ENCODE results near the gene SPDYE17.
"Not testable (repeated sequence)": the region's sequence is repeated elsewhere in the genome, so short reads cannot be mapped to it uniquely, and the experiment has no call there.

Gene SPDYE17

DNA sequence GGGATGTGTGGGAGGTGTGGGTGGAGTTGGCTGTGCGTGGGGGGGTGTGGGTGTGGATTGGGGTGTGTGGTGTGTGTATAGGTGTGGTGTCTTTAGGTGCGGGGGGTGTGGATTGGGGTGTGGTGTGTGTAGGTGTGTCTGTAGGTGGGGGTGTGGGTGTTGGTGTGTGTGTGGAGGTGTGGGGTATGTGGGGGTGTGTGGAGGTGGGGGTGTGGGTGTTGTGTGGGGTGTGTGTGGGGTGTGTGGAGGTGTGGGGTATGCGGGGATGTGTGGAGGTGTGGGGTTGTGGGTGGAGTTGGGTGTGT is 33.9 kb downstream of the SPDYE17 start:
- no peak for DNase-seq

GRCh38 chr7:76997381-76998284 is 34.5 kb downstream of the SPDYE17 start:
- DNase-seq, result no peak

DNA sequence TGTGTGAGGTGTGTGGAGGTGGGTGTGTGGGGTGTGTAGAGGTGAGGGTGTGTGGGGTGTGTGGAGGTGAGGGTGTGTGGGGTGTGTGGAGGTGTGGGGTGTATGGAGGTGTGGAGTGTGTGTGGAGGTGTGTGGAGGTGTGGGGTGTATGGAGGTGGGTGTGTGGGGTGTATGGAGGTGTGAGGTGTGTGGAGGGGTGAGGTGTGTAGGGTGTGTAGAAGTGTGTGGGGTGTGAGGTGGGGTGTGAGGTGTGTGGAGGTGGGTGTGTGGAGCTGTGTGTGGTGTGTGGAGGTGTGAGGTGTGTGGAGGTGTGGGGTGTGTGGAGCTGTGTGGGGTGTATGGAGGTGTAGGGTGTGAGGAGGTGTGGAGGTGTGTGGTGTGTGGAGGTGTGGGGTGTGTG is 35.2 kb downstream of the SPDYE17 start:
- not testable (repeated sequence) for DNase-seq

GRCh38 chr7:76994286-76994685 is 37.9 kb downstream of the SPDYE17 start:
- DNase-seq, result not testable (repeated sequence)

- DNase-seq, result not testable (repeated sequence)
These were observed 38.3 kb downstream of the SPDYE17 start for GRCh38 chr7:76993831-76994230.

DNA sequence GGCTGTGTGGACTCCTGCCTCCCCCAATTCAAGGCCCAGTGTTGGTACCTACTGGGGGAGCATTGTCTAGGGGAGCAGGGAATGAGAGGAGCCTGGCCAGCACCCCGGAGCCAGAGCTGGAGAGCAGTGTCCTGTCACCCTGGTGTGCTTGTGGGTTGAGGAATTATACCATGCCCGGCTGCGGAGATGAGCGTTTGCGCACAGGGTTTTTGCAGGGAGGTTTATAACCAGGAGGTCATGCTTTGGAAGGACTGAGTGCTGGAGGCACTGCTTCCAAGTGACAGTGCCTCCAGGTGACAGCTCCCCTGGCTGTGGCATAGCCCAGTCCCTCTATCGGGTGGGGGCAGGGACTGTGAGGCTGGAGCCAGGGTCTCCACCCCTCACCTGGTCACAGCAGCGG is 39.3 kb downstream of the SPDYE17 start:
- DNase-seq, result not testable (repeated sequence)

GRCh38 chr7:76992204-76992603 is 40.0 kb downstream of the SPDYE17 start:
- not testable (repeated sequence) for DNase-seq

DNA sequence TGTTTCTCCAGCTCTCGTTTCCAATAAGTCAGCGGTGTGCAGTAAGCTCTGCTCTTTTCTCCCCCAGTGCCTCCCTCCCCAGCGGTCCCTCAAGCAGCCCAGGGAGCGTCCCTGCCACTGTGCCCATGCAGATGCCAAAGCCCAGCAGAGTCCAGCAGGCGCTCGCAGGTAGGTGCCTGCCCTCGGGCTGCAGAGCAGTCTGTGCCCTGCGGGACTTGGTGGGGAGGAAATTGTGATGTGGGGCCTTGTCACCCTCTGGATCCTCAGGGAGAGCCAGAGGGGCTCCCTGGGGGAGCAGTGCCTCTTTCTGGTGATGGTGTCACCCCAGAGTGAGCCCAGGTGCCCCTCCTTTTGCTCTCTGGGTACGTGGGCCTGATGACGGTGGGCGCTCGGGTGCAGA is 42.0 kb downstream of the SPDYE17 start:
- DNase-seq, result not testable (repeated sequence)

GRCh38 chr7:76985924-76986717 is 46.0 kb downstream of the SPDYE17 start:
- DNase-seq, result not testable (repeated sequence)

DNA sequence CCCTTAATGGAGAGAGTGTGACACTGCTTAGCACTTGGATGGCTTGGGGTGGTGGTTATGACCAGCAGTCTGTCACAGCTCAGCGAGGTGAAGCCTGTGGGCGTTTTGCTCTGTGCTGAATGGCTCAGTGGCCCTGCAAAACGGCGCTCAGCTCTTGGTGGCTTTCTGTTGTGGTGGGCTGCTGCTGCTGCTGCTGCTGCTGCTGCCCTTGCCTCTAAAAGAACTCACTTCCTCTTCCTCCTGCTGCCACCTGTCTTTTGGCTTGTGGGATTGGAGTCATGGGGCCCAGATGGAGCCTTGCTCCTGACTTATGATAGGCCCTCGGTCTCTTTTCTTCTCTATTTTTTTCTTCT is 47.4 kb downstream of the SPDYE17 start:
- not testable (repeated sequence) for DNase-seq

DNA sequence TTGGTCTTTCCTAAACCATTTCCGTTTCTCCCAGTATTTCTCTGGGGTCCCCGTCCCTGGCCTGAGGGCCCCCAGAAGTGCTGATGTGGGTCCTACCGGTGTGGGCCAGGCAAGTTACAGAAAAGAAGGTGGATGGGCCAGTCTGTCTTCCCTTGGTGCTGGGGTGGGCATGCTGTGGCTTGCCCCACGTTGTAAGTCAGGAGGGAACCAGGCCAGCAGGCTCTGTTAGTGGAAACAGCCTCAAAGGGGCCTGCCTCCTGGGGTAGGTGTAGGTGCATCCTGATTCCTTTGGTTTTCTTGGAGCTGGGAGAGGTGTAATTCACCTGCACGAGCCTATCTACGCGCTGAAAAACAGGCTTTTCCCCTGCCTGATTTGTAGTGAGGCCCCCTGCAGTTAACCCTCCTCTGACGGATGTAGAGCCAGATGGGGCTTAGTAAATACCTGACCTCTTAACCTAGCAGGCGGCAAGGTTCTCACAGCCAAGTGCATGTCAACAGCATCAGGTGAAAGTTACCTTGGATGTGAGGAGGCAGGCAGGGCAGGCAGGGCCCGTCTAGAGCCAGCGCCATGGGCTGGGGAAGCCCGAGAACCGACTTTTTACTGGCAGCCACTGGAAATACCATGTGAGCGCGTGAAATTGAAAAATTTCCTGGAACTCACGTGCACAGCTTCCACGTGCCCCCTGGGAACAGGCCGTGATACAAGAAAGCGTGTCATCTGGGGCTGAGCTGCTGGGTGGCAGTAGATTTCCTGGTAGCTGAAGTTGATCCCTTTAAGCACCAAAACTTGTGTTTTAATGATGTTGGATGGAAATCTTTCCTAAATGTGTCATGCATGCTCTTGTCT is 48.0 kb downstream of the SPDYE17 start:
- not testable (repeated sequence) for DNase-seq

- not testable (repeated sequence) for DNase-seq
These were observed 48.8 kb downstream of the SPDYE17 start for GRCh38 chr7:76983333-76983732.

GRCh38 chr7:76982501-76982900 is 49.7 kb downstream of the SPDYE17 start:
- DNase-seq, result not testable (repeated sequence)

DNA sequence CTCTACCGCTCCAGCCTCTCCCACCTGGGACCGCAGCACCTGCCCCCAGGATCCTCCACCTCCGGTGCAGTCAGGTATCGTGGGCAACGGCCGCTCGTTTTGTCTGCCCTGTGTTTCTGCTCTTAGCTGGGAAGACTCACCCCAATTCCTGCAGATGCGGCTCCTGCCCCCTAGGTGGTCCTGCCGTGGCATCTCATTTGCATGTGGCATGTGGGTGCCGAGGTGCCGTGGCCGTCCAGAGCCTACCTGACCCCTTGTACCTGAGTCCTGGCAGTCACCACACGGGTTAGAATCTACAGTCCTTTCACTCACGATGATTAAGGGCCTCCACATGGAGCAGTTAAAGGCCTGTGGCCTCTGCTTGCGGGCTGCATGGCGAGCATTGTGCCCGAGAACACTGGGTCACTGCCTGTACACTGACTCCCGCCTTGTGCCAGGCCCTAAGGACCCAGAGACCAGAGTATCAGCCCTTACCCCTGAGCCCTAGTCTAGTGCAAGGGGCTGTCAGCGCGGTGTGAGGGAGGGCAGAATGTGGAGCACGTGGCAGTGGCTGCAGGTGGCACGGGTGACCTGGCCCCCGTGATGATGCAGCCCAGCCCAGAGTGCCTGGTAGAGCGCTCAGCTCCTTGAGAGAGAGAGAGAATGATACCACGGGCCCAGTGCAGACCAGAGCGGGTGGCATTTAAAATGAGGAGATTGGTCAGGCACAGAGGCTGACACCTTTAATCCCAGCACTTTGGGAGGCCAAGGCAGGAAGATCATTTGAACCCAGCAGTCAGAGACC is 50.8 kb downstream of the SPDYE17 start:
- not testable (repeated sequence) for DNase-seq

DNA sequence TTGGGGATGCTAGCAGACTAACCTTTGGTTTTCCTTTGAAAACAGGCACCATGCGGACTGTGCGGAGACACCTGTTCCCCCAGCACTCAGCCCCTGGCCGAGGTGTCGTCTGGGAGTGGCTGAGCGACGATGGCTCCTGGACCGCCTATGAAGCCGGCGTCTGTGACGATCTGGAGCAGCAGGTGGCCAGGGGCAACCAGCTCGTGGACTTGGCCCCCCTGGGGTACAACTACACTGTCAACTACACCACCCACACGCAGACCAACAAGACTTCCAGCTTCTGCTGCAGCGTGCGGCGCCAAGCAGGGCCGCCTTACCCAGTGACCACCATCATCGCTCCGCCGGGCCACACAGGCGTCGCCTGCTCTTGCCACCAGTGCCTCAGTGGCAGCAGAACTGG is 51.6 kb downstream of the SPDYE17 start:
- not testable (repeated sequence) for DNase-seq

DNA sequence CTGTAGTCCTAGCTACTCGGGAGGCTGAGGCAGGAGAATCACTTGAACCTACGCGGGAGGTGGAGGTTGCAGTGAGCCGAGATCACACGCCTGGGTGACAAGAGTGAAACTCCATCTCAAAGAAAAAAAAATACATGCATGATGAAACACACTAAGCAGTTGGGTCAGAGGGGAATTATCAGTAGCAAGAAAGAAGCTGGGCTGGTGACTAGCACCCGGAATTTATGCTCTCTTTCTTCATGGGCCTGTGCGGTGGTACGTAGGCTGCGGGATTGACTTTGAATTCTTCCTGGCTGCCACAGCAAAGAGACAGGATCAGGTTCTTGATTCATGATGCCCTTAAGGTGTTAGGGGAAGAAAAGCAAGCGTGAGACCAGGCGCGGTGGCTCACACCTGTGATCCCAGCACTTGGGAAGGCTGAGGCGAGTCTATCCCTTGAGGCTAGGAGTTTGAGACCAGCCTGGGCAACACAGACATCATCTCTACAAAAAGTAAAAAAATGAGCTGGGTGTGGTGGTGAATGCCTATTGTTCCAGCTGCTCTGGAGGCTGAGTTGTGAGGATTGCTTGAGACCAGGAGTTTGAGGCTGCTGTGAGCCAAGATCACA is 54.3 kb downstream of the SPDYE17 start:
- DNase-seq, result not testable (repeated sequence)

- DNase-seq, result not testable (repeated sequence)
These were observed 57.2 kb downstream of the SPDYE17 start for GRCh38 chr7:76974793-76975579.

DNA sequence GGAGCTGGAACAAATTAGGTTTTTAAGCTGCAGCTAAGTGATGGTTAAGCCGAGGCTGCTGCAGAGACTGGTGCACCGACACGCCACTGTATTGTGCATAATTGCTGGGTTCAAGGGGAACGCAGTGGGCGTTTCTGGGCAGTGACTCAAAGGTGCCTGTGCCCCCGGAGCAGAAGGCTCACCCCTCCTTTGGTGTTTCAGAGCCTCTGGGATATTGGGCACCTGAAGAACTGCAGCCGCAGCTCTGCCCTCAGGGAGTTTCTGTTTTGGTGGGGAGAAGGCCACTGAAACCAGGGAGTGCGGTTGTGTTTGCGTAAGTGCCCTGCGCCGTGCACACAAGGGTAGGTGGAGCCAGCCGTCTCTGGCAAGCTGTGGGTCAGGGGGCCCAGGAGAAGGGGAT is 57.8 kb downstream of the SPDYE17 start:
- not testable (repeated sequence) for DNase-seq

GRCh38 chr7:76972391-76972790 is 59.8 kb downstream of the SPDYE17 start:
- not testable (repeated sequence) for DNase-seq
